GM19328 (cell line): ENCODE measurements around the gene HES6.

Source experiments
- ATAC-seq: cut with Tn5 transposase; IDR thresholded peaks from one replicate; pipeline ENCODE4 v1.9.1; 2021; ENCODE audit warnings: mild to moderate bottlenecking, moderate library complexity; ENCODE audit not compliant: unreplicated experiment

HES6 gene

DNA sequence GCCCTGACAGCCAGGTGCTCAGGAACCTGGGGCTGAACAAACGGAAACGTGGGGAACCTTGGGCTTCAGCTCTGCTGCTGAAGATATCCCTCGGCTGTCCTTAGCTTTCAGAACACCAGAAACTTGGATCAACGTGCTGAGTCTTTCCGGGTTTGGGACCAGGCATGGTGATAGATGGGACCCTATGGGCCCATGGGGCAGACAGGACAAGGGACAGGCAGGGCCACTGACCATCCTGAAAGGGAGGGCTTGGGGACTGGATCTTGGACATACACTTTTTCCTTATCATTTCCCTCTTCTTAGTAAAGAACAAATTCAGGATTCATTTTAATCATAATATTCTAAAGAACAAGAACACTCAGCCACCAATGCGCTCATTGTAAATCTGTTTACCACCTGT lies 16.3 kb upstream of the HES6 start:
- no peak for ATAC-seq

DNA sequence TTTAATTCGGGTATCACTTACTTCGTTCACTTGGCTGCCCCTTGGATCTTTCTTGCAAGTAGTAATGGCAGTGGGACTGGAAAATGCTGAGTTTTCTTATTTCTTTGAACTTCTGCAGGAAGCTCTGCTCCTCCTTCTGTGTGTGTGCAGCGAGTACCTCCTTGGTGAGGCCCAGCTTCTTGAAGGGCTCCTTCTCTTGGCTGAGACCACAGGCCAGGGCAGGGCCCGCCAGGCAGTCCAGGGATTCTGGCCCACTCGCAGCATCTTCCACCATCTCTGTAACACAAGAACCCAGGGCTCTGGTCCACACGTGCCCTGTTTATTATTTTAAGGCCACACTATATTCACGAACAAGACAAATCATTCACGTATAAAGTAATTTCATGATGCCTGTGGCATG lies 15.8 kb upstream of the HES6 start:
- no peak for ATAC-seq

DNA sequence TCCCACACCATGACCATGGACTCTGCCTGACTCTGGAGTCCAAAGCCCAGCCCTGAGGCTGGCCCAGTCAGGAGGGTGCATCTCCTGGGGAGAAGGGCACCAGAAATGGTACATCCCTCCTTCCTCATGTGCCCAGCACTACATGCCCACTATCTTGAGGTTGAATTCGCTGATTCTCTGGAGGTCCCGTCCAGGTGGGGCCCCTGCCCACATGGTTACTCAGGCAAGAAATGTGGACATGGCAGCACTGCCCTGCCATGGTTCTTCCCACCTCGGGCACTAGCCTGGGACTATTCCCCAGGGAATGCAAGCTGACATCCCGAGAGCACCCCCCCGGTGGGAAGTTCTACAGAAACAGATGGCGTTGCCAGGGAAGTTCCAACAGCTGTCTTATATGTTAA lies 15.3 kb upstream of the HES6 start:
- no peak for ATAC-seq

DNA sequence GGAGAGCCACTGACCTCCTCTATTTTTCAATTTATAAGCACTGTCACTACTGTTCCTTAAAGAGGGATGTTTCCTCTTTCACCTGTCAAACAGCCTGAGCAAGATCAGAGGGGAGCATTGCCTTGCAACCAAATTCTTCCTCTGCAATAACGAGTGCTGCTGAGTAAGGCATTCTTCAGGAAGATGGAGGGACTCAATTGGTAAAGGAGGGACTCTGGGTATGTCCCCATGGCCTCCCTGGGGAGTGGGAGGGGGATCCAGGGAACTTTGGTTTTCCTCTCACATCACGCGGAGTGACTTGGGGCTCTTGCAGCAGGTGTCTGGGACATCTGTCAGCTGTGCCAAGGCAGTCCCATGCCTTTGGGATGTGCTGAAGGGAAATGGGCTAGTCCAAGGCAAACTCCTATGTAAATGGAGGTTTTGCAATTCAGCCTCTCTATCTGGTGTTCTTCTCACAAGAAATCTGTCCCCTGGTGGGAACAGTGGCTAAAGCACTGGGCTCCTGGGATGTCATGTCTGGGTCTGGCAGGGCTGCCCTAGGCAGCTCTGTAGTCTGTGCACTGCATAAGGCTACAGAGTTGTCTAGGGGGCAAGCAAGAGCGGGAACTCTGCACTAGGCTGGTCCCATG lies 14.4 kb upstream of the HES6 start:
- ATAC-seq, result no peak

DNA sequence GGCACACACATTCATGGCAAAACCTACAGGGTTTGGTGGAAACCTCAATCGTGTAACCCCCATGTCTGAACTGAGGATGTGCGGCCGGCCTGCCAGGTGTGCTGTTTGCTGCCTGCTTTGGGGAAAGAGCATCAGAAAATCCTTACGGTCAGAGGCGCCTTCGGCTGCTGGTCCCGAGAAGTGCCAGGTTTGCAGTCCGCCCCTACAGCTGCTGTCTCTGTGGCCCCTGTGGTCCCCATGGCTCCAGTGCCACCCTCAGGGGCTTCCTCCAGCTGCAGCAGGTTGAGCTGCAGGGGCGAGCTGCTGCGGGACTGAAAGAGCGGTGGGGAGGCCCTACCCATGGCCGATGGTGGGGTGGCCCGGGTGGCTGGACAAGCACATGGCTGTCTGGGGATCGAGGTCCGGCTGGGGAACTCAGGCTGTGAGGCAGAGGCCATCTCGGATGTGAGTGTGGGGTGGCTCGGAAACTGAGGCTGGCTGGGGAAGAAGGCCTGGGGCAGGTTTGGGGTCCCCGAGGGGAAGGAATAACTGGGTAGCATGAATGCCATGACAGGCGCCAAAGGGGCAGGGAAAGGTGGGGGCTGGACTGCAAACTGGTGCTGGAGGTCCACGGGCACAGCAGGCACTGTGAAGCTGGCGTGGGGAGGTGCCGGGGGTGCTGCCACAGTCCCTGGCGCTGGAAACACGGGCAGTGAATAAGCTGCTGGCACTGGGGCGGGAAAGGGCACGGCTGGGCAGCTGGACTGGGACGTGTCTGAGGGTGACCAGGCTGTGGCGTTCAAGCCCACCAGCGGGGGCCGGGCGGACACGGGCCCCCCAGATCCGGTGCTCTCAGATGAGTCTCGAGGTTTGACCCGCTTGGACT lies 13.2 kb upstream of the HES6 start:
- ATAC-seq, result no peak

DNA sequence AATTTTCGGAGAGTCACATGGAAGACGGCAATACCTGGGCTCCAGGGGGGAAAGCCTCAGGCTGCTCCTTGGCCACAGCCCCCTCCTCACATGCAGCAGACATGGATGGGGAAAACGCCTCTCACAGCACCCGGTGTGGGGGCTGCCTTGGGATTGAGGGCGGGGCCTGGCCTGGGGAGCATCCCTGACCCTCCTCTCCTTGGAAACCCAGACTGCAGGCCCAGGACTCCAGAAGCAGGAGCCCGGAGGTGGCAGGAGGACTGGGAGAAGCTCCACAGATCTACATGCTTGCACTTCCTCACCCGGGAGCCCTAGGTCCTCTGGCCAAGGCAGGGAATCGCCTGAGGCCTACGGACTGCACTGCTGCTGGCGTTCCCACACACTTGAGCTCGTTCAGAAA lies 12.1 kb upstream of the HES6 start:
- no peak for ATAC-seq

DNA sequence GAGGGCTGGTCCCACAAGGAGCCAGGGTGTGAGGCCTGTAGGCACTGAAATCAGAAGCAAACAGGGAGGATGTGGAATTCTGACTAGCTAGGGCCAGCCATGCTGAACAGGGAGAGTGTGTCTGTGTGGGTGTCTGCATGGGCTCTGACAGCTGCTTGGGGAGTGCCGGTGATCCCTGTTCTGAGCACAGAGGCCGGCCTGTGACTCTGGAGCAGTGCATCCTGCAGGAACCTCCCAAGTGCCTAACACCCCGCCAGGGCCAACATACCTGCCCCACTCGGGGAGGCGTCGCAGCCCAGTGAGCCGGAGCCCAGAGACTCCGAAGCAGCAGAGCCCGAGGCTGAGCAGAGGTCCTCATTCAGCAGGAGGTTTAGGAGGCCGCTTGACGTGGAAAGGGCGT lies 11.5 kb upstream of the HES6 start:
- ATAC-seq, result no peak

DNA sequence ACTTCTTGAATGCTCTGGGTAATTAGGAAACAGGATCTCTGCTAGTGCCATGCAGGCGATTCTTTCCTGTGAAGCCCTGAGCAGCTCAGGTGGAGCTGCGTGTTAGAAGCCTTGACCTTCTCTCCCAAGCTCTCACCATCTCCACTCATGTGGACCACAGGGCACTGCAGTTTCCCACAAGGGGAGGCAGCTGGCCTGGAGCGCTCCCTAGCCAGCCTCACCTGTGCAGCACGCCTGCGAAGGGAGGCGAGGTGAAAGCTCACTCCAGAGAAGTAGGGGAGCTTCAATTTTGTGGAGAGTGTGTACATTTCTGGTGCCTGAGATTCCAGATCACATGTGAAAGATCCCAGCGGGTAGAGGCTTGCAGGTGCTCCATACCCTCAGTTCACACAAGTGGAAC lies 11.1 kb upstream of the HES6 start:
- ATAC-seq, result no peak

DNA sequence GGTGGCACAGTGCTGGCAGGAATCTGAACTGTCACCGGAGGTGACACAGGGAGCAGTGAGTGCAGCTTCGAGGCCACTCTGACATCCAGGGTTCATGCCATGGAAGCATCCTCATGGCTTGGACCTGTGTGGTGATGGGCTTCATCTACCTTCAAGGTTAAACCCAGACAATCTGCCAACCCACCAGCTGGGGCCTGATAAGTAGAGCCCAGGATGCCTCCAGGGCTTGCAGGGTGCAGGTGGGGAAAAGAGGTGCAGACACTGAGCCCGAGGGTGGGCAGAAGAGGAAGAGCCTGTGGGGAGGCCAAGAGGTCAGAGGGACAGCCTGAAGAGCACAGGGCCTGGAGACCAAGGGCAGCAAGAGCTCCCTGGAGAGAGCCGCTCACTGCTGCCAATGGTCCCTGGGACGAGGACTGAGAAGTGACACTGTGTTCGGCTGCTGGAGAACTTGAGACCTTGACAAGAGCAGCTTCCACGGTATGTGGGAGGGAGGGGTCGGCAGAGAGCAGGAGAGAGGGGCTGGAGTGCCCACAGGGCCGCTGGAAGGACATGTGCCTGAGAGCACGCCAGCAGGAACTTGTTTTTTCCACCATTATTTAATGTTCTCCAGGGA lies 8.1 kb upstream of the HES6 start:
- no peak for ATAC-seq

DNA sequence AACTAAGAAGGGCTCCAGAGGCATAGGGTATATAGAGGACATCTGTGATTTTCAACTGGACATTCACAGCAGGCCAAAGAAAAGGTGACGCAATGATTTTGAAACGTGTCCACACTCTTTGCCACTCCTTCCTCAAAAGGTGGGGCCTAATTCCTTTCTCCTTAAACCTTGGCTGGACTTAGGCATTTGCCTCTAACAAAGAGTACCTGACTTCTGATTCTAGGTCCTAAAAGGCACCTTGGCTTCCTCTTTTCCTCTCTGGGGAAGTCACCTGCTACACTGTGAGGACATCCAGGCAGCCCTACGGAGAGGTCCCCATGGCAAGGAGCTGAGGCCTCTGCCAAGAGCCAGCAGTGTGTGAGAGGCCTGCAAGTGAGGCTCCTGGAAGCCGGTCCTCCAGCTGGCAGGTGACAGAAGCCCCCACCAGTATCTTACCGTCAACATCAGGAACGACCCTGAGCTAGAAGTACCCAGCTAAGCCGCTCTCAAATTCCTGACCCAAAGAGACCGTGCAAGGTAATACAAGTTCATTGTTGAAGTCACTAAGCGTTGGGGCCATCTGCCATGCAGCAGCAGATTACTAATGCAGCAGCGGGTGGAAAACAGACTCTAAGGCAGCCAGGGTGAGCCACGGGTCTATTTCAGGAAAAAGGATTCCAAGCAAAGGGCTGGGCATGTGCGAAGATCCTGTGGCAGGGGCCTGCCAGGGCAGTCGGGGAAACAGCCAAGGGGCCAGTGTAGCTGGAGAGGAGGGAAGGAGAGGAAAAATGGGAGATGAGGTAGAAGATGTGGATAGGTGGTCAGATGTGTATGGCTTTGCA lies 7.4 kb upstream of the HES6 start:
- ATAC-seq, result no peak

DNA sequence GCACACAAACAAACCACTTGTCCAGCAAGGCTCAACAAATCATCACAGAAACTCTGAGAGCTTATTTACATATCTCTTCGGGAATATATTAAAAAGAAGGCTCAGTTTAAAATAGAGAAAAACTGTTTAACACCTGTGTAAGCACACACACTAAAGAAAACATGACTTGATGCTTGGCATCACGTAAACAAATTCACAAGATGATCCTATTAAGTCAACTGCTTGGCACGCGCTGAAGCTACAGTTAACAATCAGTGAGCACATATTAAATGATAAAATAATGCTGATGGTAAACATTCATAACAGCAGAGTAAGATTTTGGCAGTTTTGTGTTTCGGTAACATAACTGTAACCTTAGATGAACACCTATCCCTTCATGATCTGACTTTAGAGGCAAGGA lies 4.3 kb upstream of the HES6 start:
- no peak for ATAC-seq

DNA sequence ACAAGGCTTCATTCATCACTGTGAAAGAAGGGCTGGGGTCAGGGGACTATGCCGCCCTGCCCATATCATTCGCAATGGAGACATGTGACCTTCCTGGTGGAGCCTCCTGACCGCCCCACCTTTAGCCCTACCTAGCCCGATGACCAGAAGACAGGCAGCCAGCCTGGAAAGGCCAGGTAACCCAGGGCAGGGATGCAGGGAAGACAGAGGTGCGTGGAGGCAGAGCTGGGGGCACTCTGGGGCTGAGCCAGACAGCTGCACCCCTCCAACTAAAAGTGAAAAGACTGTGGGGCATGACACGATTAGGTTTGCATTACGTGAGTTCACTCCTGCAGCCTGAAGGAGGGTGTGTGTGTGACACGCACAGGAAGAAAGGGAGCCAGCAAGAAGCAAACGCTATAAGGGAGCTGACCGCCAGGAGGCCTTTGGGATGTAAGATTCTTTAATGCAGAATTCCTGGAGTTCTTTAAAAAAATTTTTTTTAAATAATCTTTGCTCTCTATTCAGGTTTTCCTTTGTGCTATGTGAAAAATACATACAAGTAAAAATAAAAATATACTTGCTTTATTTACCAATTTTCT lies 3.7 kb upstream of the HES6 start:
- no peak for ATAC-seq

DNA sequence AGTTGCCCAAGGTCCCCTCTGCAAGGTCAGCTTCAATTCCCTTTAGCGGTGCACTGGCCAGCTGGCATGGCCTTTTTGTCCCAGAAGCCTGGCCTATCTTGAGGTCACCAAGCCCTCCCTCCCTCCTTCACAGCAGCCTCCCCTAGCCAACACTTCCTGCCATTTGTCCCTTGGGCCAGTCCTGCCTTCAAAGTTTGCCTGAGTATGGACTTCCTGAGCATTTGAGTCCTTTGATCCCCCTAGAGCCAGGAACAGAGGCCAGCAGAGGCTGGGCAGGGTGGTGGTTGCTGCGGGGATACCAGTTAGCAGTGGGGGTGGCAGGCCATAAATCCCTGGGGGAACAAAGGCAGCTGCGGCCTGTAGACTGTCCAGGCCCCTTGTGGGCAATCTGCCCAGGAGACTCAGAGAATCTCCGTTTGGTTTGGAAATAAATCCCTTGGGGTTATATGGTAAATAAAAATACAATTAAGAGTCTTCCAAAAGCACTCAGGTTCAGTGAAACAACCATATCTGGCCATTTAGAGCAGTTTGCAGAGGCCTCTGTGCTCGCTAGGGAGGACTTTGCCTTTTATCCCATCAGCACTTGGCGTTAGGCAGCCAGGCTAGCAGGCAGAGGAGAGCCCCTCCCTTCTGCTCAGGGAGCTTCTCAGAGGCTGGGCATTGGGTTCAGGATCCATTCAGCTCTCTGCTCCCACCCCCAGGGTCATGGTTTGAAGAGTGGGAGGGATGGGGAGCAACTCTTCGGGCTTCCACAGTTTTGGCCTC lies 3.1 kb upstream of the HES6 start:
- no peak for ATAC-seq

DNA sequence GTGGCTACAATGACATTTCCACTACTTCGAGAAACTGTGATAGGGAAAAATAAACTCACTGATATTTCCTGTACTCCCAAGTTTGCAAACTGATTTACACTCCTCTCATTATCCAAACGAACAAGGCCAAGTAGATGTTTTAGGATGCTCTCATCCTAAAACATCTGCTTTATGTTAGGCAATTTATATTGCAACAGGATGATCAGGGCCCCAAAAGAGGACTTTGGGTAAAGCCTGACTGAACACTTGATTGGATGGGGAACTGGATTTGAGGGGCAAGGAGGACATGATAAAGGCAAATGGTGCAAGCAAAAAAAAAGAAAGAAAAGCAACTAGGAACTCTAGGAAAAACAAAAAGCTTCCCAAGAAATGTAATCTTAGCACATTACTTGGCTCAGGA lies 2.1 kb upstream of the HES6 start:
- ATAC-seq, result no peak

DNA sequence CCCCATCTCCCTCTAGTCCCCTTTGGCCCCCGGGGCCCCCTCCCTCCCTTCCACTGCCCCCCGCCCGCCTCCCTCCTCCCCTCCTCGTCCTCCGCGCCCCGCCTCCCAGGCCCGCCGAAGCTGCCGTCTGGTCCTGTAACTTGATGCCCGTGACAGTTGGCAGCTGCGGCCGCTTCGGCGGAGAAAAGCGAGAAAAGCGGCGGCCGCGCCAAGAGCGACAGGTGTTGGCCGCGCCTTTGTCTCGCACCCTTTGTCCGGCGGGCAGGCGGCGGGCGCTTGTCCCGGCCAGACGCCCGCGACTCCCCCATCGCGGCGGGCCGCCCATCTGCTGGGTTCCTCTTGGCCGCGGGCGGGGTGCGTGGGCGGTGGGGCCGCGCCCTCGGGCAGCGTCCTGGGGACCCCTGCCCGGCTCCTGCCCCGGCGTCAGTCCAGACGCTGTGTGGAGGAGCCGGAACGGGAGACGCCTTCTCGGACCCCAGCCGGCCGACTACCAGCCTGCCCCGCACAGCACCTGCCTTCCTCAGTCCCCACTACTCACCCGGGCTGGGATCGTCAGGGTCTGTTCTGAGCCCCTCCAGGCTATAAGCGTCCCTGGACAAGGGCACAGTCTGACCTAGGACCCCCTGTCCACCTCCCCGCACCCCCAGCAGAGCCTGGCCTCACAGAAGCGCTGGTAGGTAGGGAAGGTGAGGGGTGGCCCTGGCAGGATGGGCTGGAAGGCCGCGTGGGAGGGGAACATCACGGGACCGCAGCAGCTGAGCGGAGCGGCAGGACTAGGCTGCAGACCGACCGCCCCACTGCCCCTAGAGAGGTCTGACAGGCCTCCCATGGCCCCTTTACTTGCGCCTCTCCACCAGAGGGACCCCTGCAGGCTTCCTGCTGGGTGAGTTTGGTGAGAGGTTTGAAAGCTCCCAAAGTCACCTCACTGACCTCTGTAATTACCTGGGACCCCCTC lies 1.2 kb upstream of the HES6 start:
- no peak for ATAC-seq

DNA sequence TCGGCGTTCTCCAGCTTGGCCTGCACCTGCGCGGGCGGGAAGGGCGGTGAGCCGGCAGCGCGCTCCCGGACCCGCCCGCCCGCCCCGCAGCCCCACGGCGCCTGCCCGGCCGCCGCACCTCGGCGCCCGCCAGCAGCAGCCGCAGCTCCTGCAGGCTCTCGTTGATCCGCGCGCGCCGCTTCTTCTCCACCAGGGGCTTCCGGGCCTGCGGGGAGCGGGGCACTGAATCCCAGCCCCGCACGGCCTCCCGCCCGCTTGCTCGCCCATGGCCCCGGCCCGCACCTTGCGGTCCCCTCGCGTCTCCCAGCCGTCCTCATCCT lies 335 bp downstream of the HES6 start:
- ATAC-seq, result peak; percentile 29

DNA sequence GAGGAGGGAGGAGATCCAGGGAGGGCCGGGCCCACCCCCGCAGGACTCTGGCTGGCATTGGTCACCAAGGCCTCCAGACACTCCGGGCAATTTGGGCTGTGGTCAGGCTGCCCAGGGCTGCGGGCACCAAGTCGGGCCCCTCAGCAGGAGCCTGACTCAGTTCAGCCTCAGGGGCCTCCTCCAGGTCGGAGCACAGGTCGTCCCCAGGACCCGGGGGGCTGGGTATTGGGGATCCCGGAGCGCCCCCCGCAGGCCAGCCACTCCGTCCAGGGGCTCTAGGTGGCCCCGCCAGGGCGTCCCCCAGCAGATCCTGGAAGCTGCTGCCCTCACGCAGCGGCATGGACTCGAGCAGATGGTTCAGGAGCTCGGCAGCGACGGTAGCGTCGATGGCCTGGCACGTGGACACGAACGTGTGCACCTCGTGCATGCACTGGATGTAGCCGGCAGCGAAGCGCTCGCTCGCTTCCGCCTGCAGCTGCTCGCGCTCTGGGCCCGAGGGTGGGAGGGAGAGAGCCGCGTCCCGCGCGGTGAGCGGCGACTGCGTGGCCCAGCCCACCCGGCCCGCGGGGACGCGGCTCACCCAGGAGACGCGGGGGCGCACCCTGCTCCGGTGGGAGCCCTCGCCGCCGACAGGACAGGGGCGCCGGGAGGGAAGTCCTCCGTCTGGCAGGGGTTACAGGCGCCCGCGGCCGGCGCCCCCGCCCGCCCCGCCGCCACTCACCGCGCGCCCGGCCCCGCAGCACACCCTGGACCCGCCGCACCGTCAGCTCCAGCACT lies 884 bp downstream of the HES6 start:
- ATAC-seq, result no peak

DNA sequence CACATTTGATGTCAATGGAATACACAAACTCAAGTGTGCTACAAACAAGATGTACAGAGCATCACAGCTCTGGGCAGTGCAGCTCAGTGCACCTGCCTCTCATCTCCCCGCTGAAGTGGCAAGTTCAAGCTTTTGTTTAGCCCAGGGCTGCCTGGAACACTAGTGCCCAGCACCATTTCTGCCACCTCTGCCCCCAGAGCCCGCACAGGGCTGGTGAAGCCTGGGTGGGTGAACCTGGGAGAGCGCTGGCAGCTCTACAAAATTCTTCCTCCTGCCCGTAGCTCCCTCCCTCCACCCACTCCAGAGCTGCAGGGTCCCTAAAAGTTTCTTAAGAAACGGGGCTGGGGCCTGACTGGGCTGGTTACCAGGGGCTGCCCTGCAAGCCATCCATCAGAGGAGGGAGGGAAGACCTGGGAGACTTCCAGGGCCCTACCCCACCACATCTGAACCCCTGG lies 1.5 kb downstream of the HES6 start:
- ATAC-seq, result no peak
